K562 (cell line): Measurements from ENCODE around the gene PLPPR1. TPM values are rescaled to one million over a fixed set of nuclear protein-coding genes. Genes with fewer than 3 reads are reported as not detected.

Experiments used
- AFF1 ChIP-seq, 2 experiments: fragments of 450-650 bp; IDR thresholded peaks; 2 replicates each; pipeline ENCODE4 v1.6.1; 2018; ENCODE audit warnings: mild to moderate bottlenecking in 2 of 2, low read depth in 1 of 2; ENCODE audit not compliant: partially characterized antibody in 2 of 2
- ASH1L ChIP-seq: fragments of 450-650 bp; IDR thresholded peaks from 2 replicates; pipeline ENCODE4 v1.6.1; 2018; ENCODE audit warnings: borderline replicate concordance, mild to moderate bottlenecking, low read depth; ENCODE audit not compliant: partially characterized antibody
- CBFA2T2 ChIP-seq: fragments of 450-650 bp; conservative IDR thresholded peaks from 2 replicates; pipeline ENCODE4 v1.6.1; 2017; ENCODE audit warnings: mild to moderate bottlenecking
- EGR1 ChIP-seq: fragments of 450-650 bp; conservative IDR thresholded peaks from 2 replicates; pipeline ENCODE4 v1.6.1; 2017; ENCODE audit warnings: mild to moderate bottlenecking
- NCOR1 ChIP-seq: fragments of 450-650 bp; IDR thresholded peaks from 2 replicates; pipeline ENCODE4 v1.6.1; 2016; ENCODE audit warnings: mild to moderate bottlenecking, moderate library complexity
- SNIP1 ChIP-seq: fragments of 450-650 bp; IDR thresholded peaks from 2 replicates; pipeline ENCODE4 v1.7.1; 2017; ENCODE audit warnings: low read depth, mild to moderate bottlenecking
- YBX1 ChIP-seq: fragments of 450-650 bp; IDR thresholded peaks from 2 replicates; pipeline ENCODE4 v1.7.1; 2016; ENCODE audit warnings: mild to moderate bottlenecking
- ZBTB2 ChIP-seq: fragments of 450-650 bp; IDR thresholded peaks from 2 replicates; pipeline ENCODE4 v1.6.1; 2016; ENCODE audit warnings: antibody characterized with exemption
- ZFPM2 ChIP-seq: fragments of 250-450 bp; sonication (Bioruptor Pico); IDR thresholded peaks from 2 replicates; pipeline ENCODE4 v1.5.1; 2022; ENCODE audit warnings: mild to moderate bottlenecking
- ZNF140 ChIP-seq: fragments of 250-450 bp; sonication (Bioruptor Pico); IDR thresholded peaks from 2 replicates; pipeline ENCODE4 v1.8.0; 2021; ENCODE audit warnings: moderate library complexity, mild to moderate bottlenecking, inconsistent platforms
- polyA plus RNA-seq, 8 experiments: library from polyadenylated mRNA; depleted of rRNA in 4 of 8; stranded (reverse) in 5 of 8; unstranded in 3 of 8; fragments of >200 nt; fragmentation: Nextera tagmentation in 2 of 8; fragmentation: Illumina TruSeq in 1 of 8; extraction: Ambion mirVana in 2 of 8; extraction: Trizol in 1 of 8; gene quantifications; 2 replicates each; pipeline versions ENCODE4 v1.2.1 to v1.2.3, GENCODE V29; 2011 to 2014; ENCODE audit warnings: inconsistent platforms in 1 of 8, missing spikeins in 1 of 8
- total RNA-seq, 7 experiments: library from RNA; depleted of rRNA in 6 of 7; stranded (reverse); fragments of >200 nt in 6 of 7; fragmentation: Illumina TruSeq in 2 of 7; extraction: Trizol in 2 of 7; gene quantifications; 2 replicates each; pipeline versions ENCODE4 v1.2.1 to v1.2.3, GENCODE V29; 2011 to 2021; ENCODE audit warnings: low replicate concordance in 1 of 7
- TF ChIP-seq, protein P1 (sequence below): sonication (generic); formaldehyde crosslinking; IDR thresholded peaks from 2 replicates; pipeline ENCODE4 v1.8.1; 2023; ENCODE audit warnings: mild to moderate bottlenecking, missing genetic modification reagents

Gene PLPPR1
- total and polyA plus RNA-seq, 9 of the 15 experiments (the other 6 are each of a cell fraction or from before 2014, with no cell fraction given), result not detected

DNA sequence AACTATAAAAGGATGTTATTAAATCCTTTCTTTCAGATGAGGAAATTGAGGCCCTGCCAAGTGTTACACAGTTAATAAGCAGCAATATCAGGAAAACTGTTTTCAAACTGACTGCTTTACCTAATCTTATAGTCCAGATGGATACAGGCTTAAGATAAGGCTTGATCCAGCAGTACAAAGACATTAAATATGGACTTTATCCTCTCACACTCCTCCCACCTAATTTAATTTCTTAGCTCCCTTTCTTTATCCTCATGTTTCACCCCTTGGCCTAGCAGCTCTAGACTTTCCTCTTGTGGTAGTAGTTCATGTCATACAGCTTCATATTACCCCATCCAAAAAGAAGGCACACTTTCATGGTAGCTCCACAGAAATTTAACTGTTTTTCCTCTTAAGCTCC, 191.8 kb downstream of the PLPPR1 start (continued):
- TF ChIP-seq AFF1 (IDR thresholded peaks at IDR 0.05; ENCODE audit: low read depth in 1 of 2, partially characterized antibody in 2 of 2), result no peak
- no peak for TF ChIP-seq ZNF140 (CRISPR knock-in tag)
- no peak for TF ChIP-seq ZFPM2
- TF ChIP-seq ASH1L, result no peak
- TF ChIP-seq ZBTB2, result no peak
- TF ChIP-seq, protein P1, sequence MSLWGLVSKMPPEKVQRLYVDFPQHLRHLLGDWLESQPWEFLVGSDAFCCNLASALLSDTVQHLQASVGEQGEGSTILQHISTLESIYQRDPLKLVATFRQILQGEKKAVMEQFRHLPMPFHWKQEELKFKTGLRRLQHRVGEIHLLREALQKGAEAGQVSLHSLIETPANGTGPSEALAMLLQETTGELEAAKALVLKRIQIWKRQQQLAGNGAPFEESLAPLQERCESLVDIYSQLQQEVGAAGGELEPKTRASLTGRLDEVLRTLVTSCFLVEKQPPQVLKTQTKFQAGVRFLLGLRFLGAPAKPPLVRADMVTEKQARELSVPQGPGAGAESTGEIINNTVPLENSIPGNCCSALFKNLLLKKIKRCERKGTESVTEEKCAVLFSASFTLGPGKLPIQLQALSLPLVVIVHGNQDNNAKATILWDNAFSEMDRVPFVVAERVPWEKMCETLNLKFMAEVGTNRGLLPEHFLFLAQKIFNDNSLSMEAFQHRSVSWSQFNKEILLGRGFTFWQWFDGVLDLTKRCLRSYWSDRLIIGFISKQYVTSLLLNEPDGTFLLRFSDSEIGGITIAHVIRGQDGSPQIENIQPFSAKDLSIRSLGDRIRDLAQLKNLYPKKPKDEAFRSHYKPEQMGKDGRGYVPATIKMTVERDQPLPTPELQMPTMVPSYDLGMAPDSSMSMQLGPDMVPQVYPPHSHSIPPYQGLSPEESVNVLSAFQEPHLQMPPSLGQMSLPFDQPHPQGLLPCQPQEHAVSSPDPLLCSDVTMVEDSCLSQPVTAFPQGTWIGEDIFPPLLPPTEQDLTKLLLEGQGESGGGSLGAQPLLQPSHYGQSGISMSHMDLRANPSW, result no peak
- TF ChIP-seq YBX1, result no peak
- TF ChIP-seq SNIP1, result no peak
- TF ChIP-seq CBFA2T2, result no peak
- TF ChIP-seq EGR1, result no peak
- no peak for TF ChIP-seq NCOR1
